Vagina (tissue), 2 donors: ENCODE results near the gene TUBB1. TPM values are rescaled to one million over a fixed set of nuclear protein-coding genes. Genes with fewer than 3 reads are reported as not detected.

Experiments used
- DNase-seq, 2 donors: peaks; one replicate each; pipeline ENCODE4 v3.0.0-alpha.2; 2017; ENCODE audit errors: extremely low spot score in 2 of 2
- H3K27ac ChIP-seq: fragments of 200-600 bp; sonication (generic); one replicate; pipeline ENCODE4 v1.5.1; 2019
- H3K27me3 ChIP-seq: fragments of 200-600 bp; sonication (generic); one replicate; pipeline ENCODE4 v1.5.1; 2019
- H3K36me3 ChIP-seq, 2 donors: fragments of 200-600 bp; sonication (generic); one replicate each; pipeline ENCODE4 v1.5.1; 2017 to 2019
- H3K4me1 ChIP-seq: fragments of 200-600 bp; sonication (generic); one replicate; pipeline ENCODE4 v1.5.1; 2019
- H3K4me3 ChIP-seq, 2 donors: fragments of 200-600 bp; sonication (generic); 1 replicate in 1 of 2; 2 replicates in 1 of 2; pipeline ENCODE4 v1.5.1; 2016 to 2019
- H3K9me3 ChIP-seq: fragments of 200-600 bp; sonication (generic); one replicate; pipeline ENCODE4 v1.5.1; 2019
- POLR2A ChIP-seq, 2 donors: fragments of 450-650 bp; IDR thresholded peaks; one replicate each; pipeline ENCODE4 v1.6.1; 2017; ENCODE audit warnings: antibody characterized with exemption in 2 of 2, mild to moderate bottlenecking in 2 of 2, moderate library complexity in 2 of 2
- POLR2AphosphoS5 ChIP-seq, 2 donors: sonication (generic); formaldehyde crosslinking; IDR thresholded peaks; one replicate each; pipeline ENCODE4 v1.9.0; 2017; ENCODE audit warnings: antibody characterized with exemption in 2 of 2, mild to moderate bottlenecking in 2 of 2, low read depth in 1 of 2; ENCODE audit not compliant: insufficient read depth in 1 of 2
- intact Hi-C: fragments of 100-400 bp; cut with DNase I; formaldehyde crosslinking; loops from one replicate; pipeline ENCODE4 v1.15.1; 2023
- total RNA-seq: library from RNA; depleted of rRNA; stranded (reverse); fragments of >200 nt; gene quantifications from one replicate; pipeline ENCODE4 v1.2.3, GENCODE V29; 2016
- TF ChIP-seq, protein P1 (sequence below), 3 experiments: fragments of 450-650 bp in 2 of 3; fragments of 200-600 bp in 1 of 3; sonication (generic) in 1 of 3; IDR thresholded peaks; one replicate each; pipeline ENCODE4 v1.5.1; 2017 to 2019; ENCODE audit warnings: antibody characterized with exemption in 3 of 3, mild to moderate bottlenecking in 2 of 3, moderate library complexity in 2 of 3

TUBB1 gene
- total RNA-seq, 1 donor from 2014 or later = not detected

DNA sequence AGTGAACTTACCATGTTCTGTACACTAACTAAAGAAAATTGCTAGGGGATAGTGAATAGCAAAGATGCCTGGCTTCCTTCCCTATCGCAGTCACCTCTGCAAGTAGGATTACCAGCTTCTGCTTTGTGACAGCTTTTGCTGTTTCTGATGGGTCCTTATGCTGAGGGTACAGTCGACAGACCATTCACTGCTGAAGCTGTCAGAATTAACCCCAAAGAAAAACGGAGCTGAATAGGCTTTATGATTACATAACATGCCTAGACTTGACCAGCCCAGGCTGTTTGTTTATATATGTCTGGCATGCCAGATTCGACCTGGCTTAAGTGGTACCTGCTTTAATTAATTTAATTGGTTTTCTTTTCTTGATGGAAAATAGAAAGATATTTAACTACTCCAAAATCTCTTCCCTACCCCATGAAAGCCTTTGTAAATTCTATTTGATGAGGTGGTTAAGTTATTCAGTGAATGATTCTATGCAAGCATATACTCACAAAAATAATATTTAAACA, 45.0 kb downstream of the TUBB1 start:
- no peak overlapping the region for H3K27ac ChIP-seq
- DNase-seq = no peak
- no peaks in the 10 kb centered on the region for H3K36me3 ChIP-seq
- intact Hi-C loops = no loop called here
- TF ChIP-seq POLR2A (IDR thresholded peaks at IDR 0.05) = no peak
- no peaks in the 10 kb centered on the region for H3K9me3 ChIP-seq
- H3K4me1 ChIP-seq = peaks cover 9% of the 10 kb centered on the region
- no peak overlapping the region for H3K4me3 ChIP-seq
- H3K27me3 ChIP-seq = no peaks in the 10 kb centered on the region

GRCh38 chr20:59068534-59068933, 49.3 kb downstream of the TUBB1 start:
- intact Hi-C loops = no loop called here

DNA sequence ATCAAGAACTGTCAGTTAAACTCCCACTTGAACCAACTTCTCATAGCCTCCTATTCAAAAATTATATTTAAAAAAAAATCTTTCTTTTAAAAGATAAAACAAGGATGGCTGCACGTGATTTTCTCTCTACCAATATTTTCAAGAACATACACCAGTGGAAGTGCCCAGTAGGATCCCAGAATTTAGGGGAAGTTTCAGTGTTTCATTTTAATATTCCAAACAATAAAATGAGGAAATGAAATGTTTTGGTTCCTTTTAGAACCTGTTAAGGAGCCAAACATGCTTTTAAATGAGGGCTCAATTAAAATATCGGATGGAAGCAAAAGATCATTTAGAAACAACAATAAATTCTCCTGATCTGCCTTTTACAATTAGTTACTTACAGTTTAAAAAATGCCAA, 49.8 kb downstream of the TUBB1 start:
- no peak overlapping the region for H3K27ac ChIP-seq
- intact Hi-C loops = no loop called here
- TF ChIP-seq POLR2A (IDR thresholded peaks at IDR 0.05) (no peak), POLR2AphosphoS5 (IDR thresholded peaks at IDR 0.05; ENCODE audit: insufficient read depth in 1 of 2, low read depth in 1 of 2) (no peak)
- TF ChIP-seq, protein P1, sequence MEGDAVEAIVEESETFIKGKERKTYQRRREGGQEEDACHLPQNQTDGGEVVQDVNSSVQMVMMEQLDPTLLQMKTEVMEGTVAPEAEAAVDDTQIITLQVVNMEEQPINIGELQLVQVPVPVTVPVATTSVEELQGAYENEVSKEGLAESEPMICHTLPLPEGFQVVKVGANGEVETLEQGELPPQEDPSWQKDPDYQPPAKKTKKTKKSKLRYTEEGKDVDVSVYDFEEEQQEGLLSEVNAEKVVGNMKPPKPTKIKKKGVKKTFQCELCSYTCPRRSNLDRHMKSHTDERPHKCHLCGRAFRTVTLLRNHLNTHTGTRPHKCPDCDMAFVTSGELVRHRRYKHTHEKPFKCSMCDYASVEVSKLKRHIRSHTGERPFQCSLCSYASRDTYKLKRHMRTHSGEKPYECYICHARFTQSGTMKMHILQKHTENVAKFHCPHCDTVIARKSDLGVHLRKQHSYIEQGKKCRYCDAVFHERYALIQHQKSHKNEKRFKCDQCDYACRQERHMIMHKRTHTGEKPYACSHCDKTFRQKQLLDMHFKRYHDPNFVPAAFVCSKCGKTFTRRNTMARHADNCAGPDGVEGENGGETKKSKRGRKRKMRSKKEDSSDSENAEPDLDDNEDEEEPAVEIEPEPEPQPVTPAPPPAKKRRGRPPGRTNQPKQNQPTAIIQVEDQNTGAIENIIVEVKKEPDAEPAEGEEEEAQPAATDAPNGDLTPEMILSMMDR (IDR thresholded peaks at IDR 0.05) = no peak

More at GRCh38 chr20:59068534-59068933, 49.3 kb downstream of the TUBB1 start:
- no peak overlapping the region for H3K27ac ChIP-seq
- H3K27me3 ChIP-seq = no peaks in the 10 kb centered on the region
- peaks cover 7% of the 10 kb centered on the region for H3K4me1 ChIP-seq
- TF ChIP-seq, protein P1 (IDR thresholded peaks at IDR 0.05) = no peak
- TF ChIP-seq POLR2AphosphoS5 (IDR thresholded peaks at IDR 0.05; ENCODE audit: insufficient read depth in 1 of 2, low read depth in 1 of 2) (no peak), POLR2A (IDR thresholded peaks at IDR 0.05) (no peak)
- H3K9me3 ChIP-seq = no peaks in the 10 kb centered on the region
- no peak overlapping the region for H3K4me3 ChIP-seq
- H3K36me3 ChIP-seq = no peaks in the 10 kb centered on the region
- no peak for DNase-seq

DNA sequence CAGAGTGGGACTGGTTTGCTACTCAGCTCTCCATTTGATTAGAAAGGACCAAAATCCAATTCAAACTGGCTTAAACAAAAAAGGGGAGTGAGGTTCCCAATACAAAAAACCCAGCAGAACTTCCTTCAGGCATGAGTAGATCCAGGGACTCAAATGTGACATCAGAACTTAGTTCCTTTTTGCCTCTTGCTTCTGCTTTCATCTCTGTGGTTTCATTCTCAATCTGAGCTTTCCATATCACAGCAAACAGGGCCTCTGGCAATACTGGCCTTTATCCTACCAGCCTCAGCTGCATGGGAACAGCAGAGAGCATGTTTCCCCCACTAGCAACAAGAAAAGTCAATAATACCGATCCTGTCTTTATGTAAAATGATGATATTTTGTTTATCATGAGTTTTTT, 52.0 kb downstream of the TUBB1 start:
- no peak for DNase-seq
- intact Hi-C loops = no loop called here
- TF ChIP-seq POLR2AphosphoS5 (IDR thresholded peaks at IDR 0.05; ENCODE audit: insufficient read depth in 1 of 2, low read depth in 1 of 2) = no peak
- TF ChIP-seq, protein P1 (IDR thresholded peaks at IDR 0.05) = no peak
- TF ChIP-seq POLR2A (IDR thresholded peaks at IDR 0.05) = no peak

More for the DNA sequence above, 49.8 kb downstream of the TUBB1 start:
- Histone ChIP-seq H3K27me3 (no peaks in the 10 kb centered on the region), H3K4me3 (no peak overlapping the region), H3K36me3 (no peaks in the 10 kb centered on the region), H3K9me3 (no peaks in the 10 kb centered on the region), H3K4me1 (peaks cover 2% of the 10 kb centered on the region)
- DNase-seq = no peak

GRCh38 chr20:59073582-59073981, 54.4 kb downstream of the TUBB1 start:
- Histone ChIP-seq H3K4me1 (no peaks in the 10 kb centered on the region), H3K27me3 (no peaks in the 10 kb centered on the region), H3K27ac (no peak overlapping the region), H3K36me3 (no peaks in the 10 kb centered on the region), H3K4me3 (no peak overlapping the region), H3K9me3 (no peaks in the 10 kb centered on the region)
- TF ChIP-seq POLR2AphosphoS5 (IDR thresholded peaks at IDR 0.05; ENCODE audit: insufficient read depth in 1 of 2, low read depth in 1 of 2) = no peak
- intact Hi-C loops = no loop called here
- no peak for DNase-seq

More for the DNA sequence above, 52.0 kb downstream of the TUBB1 start:
- H3K27me3 ChIP-seq = no peaks in the 10 kb centered on the region
- no peaks in the 10 kb centered on the region for H3K4me1 ChIP-seq
- no peak overlapping the region for H3K27ac ChIP-seq
- no peaks in the 10 kb centered on the region for H3K36me3 ChIP-seq
- no peaks in the 10 kb centered on the region for H3K9me3 ChIP-seq
- H3K4me3 ChIP-seq = no peak overlapping the region

GRCh38 chr20:59074456-59074855, 55.2 kb downstream of the TUBB1 start:
- DNase-seq = no peak
- H3K27ac ChIP-seq = no peak overlapping the region
- no peak overlapping the region for H3K4me3 ChIP-seq
- H3K36me3 ChIP-seq = no peaks in the 10 kb centered on the region
- no peaks in the 10 kb centered on the region for H3K27me3 ChIP-seq
- no peaks in the 10 kb centered on the region for H3K4me1 ChIP-seq
- TF ChIP-seq, protein P1 (IDR thresholded peaks at IDR 0.05) = no peak
- TF ChIP-seq POLR2AphosphoS5 (IDR thresholded peaks at IDR 0.05; ENCODE audit: insufficient read depth in 1 of 2, low read depth in 1 of 2) (no peak), POLR2A (IDR thresholded peaks at IDR 0.05) (no peak)
- intact Hi-C loops = no loop called here
- H3K9me3 ChIP-seq = no peaks in the 10 kb centered on the region
